Ovary (tissue), 3 donors: ENCODE measurements around the gene SMIM13.

Experiments
- CTCF ChIP-seq, 3 donors: fragments of 450-650 bp in 2 of 3; fragments of 200-600 bp in 1 of 3; IDR thresholded peaks; one replicate each; pipeline versions ENCODE4 v1.5.1 to v1.8.0; 2016 to 2022; ENCODE audit warnings: antibody characterized with exemption in 3 of 3, mild to moderate bottlenecking in 1 of 3
- POLR2A ChIP-seq: fragments of 450-650 bp; IDR thresholded peaks from one replicate; pipeline ENCODE4 v1.6.1; 2017; ENCODE audit warnings: antibody characterized with exemption, mild to moderate bottlenecking, moderate library complexity
- donor health status: DM: no; HTN: no; CAD: no.

- TF ChIP-seq POLR2A (no peak), CTCF (IDR thresholded peaks at IDR 0.05) (no peak)
Observed at GRCh38 chr6:11101417-11101816, 7.8 kb downstream of the SMIM13 start.
